RWPE2 (cell line): Measurements from ENCODE around the gene TNKS1BP1.

Source experiments
- ATAC-seq: fragments of 200-7000 bp; cut with Tn5 transposase; 3 replicates; pipeline ENCODE4 v1.9.1; 2021; ENCODE audit warnings: low read depth
- DNase-seq: peaks from one replicate; pipeline ENCODE4 v3.0.0-alpha.2; 2020; ENCODE audit warnings: low spot score
- H3K27ac ChIP-seq: fragments of 450-650 bp; 2 replicates; pipeline ENCODE4 v1.5.1; 2017; ENCODE audit warnings: mild to moderate bottlenecking; ENCODE audit not compliant: poor library complexity, severe bottlenecking
- H3K27me3 ChIP-seq: fragments of 250-450 bp; sonication (Bioruptor Pico); 2 replicates; pipeline ENCODE4 v1.5.1; 2021; ENCODE audit warnings: mild to moderate bottlenecking, moderate library complexity; ENCODE audit not compliant: insufficient read depth, poor library complexity, severe bottlenecking
- H3K36me3 ChIP-seq: fragments of 250-450 bp; sonication (Bioruptor Pico); 2 replicates; pipeline ENCODE4 v1.5.1; 2020; ENCODE audit warnings: low read depth, mild to moderate bottlenecking, moderate library complexity
- H3K4me1 ChIP-seq: fragments of 250-450 bp; sonication (Bioruptor Pico); 2 replicates; pipeline ENCODE4 v1.5.1; 2021; ENCODE audit warnings: mild to moderate bottlenecking, moderate library complexity; ENCODE audit not compliant: insufficient read depth, poor library complexity, severe bottlenecking
- H3K4me3 ChIP-seq: fragments of 250-450 bp; sonication (Bioruptor Pico); 2 replicates; pipeline ENCODE4 v1.5.1; 2021; ENCODE audit warnings: mild to moderate bottlenecking, moderate library complexity; ENCODE audit not compliant: severe bottlenecking
- H3K9me3 ChIP-seq: fragments of 250-450 bp; sonication (Bioruptor Pico); 2 replicates; pipeline ENCODE4 v1.5.1; 2021; ENCODE audit warnings: mild to moderate bottlenecking, moderate library complexity; ENCODE audit not compliant: severe bottlenecking
- TF ChIP-seq, protein P1 (sequence below): fragments of 450-650 bp; IDR thresholded peaks from one replicate; pipeline ENCODE4 v1.5.1; 2017; ENCODE audit warnings: mild to moderate bottlenecking, moderate library complexity; ENCODE audit not compliant: poor library complexity, severe bottlenecking

TNKS1BP1 gene

DNA sequence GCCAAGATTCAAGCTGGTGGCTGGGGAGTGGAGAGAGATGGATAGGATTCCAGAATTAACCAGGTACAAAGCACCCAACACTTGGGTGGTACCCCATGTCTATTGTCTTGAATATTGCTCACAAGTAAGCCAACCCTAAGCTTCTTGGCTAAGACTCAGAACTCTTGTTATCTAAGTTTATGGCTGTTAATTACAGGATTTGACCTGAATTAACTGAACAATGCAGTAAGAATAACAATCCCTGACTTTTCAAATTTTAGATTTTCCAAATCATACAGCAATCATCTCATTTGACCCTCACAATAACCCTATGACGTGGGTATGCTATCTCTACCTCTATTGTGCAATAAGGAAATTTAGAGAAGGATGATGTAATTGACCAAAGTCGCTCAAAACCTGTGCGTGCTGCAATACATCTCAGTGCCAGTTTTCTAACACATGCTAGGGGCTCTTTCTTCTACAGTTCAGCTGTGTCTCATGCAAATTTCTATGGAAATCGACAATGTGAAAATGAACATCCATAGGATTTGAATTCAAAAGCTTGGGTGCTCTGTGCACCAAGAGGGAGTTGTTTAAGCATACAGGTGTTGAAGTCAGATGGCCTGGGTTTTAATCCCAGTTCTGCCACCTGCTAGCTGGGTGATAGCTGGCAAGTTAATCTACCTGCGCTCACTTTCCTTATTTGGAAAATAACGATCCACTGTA, 47.6 kb downstream of the TNKS1BP1 start:
- TF ChIP-seq, protein P1, sequence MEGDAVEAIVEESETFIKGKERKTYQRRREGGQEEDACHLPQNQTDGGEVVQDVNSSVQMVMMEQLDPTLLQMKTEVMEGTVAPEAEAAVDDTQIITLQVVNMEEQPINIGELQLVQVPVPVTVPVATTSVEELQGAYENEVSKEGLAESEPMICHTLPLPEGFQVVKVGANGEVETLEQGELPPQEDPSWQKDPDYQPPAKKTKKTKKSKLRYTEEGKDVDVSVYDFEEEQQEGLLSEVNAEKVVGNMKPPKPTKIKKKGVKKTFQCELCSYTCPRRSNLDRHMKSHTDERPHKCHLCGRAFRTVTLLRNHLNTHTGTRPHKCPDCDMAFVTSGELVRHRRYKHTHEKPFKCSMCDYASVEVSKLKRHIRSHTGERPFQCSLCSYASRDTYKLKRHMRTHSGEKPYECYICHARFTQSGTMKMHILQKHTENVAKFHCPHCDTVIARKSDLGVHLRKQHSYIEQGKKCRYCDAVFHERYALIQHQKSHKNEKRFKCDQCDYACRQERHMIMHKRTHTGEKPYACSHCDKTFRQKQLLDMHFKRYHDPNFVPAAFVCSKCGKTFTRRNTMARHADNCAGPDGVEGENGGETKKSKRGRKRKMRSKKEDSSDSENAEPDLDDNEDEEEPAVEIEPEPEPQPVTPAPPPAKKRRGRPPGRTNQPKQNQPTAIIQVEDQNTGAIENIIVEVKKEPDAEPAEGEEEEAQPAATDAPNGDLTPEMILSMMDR = no peak
- Histone ChIP-seq H3K27me3 (no peaks in the 10 kb centered on the region), H3K4me3 (no peak overlapping the region), H3K36me3 (no peaks in the 10 kb centered on the region), H3K27ac (no peak overlapping the region), H3K9me3 (no peaks in the 10 kb centered on the region), H3K4me1 (peaks cover 31% of the 10 kb centered on the region)
- ATAC-seq = no peak
- no peak for DNase-seq

DNA sequence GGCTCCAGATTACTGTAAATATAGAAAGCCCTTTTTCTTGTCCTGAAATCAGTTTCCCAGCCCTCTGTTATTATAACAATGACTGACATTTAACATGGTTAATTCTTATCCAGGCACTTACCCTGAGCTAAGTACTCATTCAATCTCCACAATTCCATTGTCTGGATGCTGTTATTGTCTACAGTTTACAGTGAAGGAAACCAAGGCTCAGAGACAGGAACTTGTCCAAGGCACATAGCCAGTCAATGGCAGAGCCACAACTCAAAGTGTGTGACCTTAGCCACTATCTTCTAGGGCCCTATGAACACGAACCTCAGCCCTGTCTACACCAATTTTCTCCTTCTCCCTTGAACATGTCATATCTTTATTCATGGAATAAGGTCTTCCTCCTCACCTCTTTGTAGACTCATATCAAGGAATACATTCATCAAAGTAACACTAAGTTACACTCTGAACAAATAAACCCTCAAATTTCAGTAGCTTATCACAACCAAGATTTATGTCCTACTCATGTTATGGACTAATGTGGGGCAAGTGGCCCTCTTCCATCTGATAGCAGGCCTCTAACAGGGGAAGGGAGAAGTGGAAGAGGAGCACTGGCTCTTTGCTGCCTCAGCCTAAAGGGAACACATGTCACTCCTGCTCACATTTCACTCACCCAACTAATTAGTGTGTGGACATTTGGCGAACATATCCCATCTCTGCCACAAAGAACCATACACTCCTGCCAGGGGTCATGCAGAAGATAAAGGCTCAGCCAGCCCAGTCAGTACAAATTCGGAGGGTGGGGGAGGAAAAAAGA, 48.4 kb downstream of the TNKS1BP1 start:
- DNase-seq = no peak
- no peak for ATAC-seq
- Histone ChIP-seq H3K4me3 (no peak overlapping the region), H3K9me3 (no peaks in the 10 kb centered on the region), H3K27ac (no peak overlapping the region), H3K36me3 (no peaks in the 10 kb centered on the region), H3K27me3 (no peaks in the 10 kb centered on the region), H3K4me1 (peaks cover 31% of the 10 kb centered on the region)
- TF ChIP-seq, protein P1 = no peak

DNA sequence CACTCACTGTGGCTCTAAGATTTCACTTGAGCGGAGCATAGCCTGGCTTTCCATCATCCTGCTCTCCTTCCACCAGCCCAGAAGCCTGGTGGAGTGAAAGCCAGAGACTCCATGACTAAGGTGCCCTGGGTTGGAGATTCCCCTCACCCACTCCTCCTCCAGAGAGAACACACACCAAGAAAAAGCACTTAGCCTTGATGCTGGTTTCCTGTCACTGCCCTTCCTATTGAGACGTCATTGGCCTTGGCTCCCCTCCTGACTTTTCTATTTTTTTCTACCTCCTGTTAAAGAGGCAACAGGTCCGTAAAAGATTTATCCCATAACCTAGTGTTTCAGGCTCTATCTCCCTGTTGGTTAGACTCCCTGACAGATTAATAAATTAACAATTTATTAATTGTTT, 49.2 kb downstream of the TNKS1BP1 start:
- Histone ChIP-seq H3K36me3 (no peaks in the 10 kb centered on the region), H3K4me1 (peaks cover 31% of the 10 kb centered on the region), H3K9me3 (no peaks in the 10 kb centered on the region), H3K27me3 (no peaks in the 10 kb centered on the region), H3K27ac (no peak overlapping the region), H3K4me3 (no peak overlapping the region)
- TF ChIP-seq, protein P1 = no peak
- ATAC-seq (no peak), DNase-seq (no peak)

DNA sequence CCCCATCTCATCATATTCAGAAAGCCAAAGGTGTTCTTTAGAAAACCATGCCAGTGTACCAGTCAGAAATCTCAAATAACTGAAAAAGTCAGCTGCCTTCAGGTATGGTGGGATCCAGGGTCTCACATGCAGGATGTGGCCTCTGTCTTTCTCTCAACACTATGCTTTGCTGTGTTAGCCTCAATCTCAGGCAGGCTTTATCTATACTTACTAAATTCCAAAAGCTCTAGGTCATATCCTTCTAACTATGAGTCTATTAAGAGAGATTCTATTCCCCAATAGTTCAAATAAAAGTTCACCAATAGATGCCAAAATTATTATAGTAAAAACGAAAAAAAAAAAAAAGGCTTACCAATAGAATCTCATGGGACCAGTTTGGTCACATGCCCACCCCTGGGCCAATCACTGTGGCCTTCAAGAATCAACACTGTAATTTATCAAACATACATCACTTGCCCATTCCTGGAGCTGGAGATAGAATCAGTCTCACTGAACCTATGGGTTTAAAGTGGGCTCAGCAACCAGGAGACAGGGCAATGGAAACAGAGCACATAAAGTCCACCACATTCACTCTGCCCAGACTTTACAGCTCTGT, 49.8 kb downstream of the TNKS1BP1 start:
- no peaks in the 10 kb centered on the region for H3K27me3 ChIP-seq
- ATAC-seq = no peak

More for the DNA sequence above, 49.8 kb downstream of the TNKS1BP1 start:
- TF ChIP-seq, protein P1 = no peak
- H3K9me3 ChIP-seq = no peaks in the 10 kb centered on the region
- no peak overlapping the region for H3K4me3 ChIP-seq
- peaks cover 28% of the 10 kb centered on the region for H3K4me1 ChIP-seq
- H3K27ac ChIP-seq = no peak overlapping the region
- DNase-seq = no peak
- no peaks in the 10 kb centered on the region for H3K36me3 ChIP-seq
